Mucosa of descending colon (tissue), 3 donors: ENCODE data around the gene TCF12. TPM values are rescaled to one million over a fixed set of nuclear protein-coding genes. Genes with fewer than 3 reads are reported as not detected.
A peak's percentile ranks its signal among the peaks of the same experiment; 100 is the strongest.

Experiments
- ATAC-seq: fragments of 200-7000 bp; cut with Tn5 transposase; one replicate; pipeline ENCODE4 v1.9.1; 2020; ENCODE audit warnings: mild to moderate bottlenecking, moderate library complexity
- DNase-seq, 3 donors: peaks; one replicate each; pipeline ENCODE4 v3.0.0-alpha.2; 2020
- H3K36me3 ChIP-seq: fragments of 200-600 bp; one replicate; pipeline ENCODE4 v1.8.0; 2021; ENCODE audit warnings: low read depth, mild to moderate bottlenecking
- H3K4me1 ChIP-seq: fragments of 200-600 bp; one replicate; pipeline ENCODE4 v1.8.0; 2021; ENCODE audit warnings: low read depth, mild to moderate bottlenecking
- H3K4me3 ChIP-seq: fragments of 200-600 bp; one replicate; pipeline ENCODE4 v1.8.0; 2021; ENCODE audit warnings: mild to moderate bottlenecking
- H3K9me3 ChIP-seq: fragments of 200-600 bp; one replicate; pipeline ENCODE4 v1.8.0; 2021; ENCODE audit warnings: mild to moderate bottlenecking
- CTCF ChIP-seq: fragments of 200-600 bp; IDR thresholded peaks from one replicate; pipeline ENCODE4 v1.8.0; 2022; ENCODE audit warnings: antibody characterized with exemption, mild to moderate bottlenecking
- intact Hi-C, 2 donors: fragments of 100-400 bp; cut with DNase I in 1 of 2; cut with micrococcal nuclease in 1 of 2; formaldehyde crosslinking; loops; one replicate each; pipeline versions ENCODE4 v1.11.0 to v1.11.1; 2022; cut with DNase I, micrococcal nuclease
- total RNA-seq, 3 donors: library from RNA; stranded (reverse); fragmentation: NEBNext Ultra II Directional in 2 of 3; extraction: Animal tissue kit (Norgen Biotek cat#: 25700) in 2 of 3; gene quantifications; one replicate each; pipeline versions ENCODE4 v1.2.1 to v1.2.4, GENCODE V29; 2021 to 2023
- donor health status: DM: no; HTN: no; CAD: no; lungs with moderate emphysema.
- donor health status: DM: no; HTN: no; CAD: no.
- donor health status: DM: no; HTN: yes; CAD: no.

TCF12 gene
- total RNA-seq, 3 donors from 2014 or later = 74.1 to 118 (median 106) TPM

- Histone ChIP-seq H3K36me3 (no peaks in the 10 kb centered on the region), H3K9me3 (no peaks in the 10 kb centered on the region), H3K4me1 (peaks cover 9% of the 10 kb centered on the region), H3K4me3 (no peak overlapping the region)
- no peak for TF ChIP-seq CTCF
- ATAC-seq (no peak), DNase-seq (no peak)
- intact Hi-C loops = loop anchor here in 1 of 2 donors (10.0 kb wide), 1 partner anchor 160 kb away; no protein-coding TSS in a partner anchor
Measured at GRCh38 chr15:57144448-57144847, 226.0 kb downstream of the TCF12 start.

GRCh38 chr15:57146506-57147201 lies 228.2 kb downstream of the TCF12 start:
- peak; percentile 28 for TF ChIP-seq CTCF
- Histone ChIP-seq H3K36me3 (no peaks in the 10 kb centered on the region), H3K9me3 (peaks cover under 1% of the 10 kb centered on the region), H3K4me1 (peaks cover 9% of the 10 kb centered on the region), H3K4me3 (no peak overlapping the region)
- DNase-seq (peak in 1 of 3 donors; percentile 77), ATAC-seq (peak; percentile 64)
- intact Hi-C loops = loop anchor here (2.0 to 10.0 kb wide), 3 partner anchors 66 to 161 kb away; no protein-coding TSS in a partner anchor

GRCh38 chr15:57147621-57148020 lies 229.2 kb downstream of the TCF12 start:
- Histone ChIP-seq H3K9me3 (peaks cover 5% of the 10 kb centered on the region), H3K36me3 (no peaks in the 10 kb centered on the region), H3K4me3 (no peak overlapping the region), H3K4me1 (peaks cover 9% of the 10 kb centered on the region)
- ATAC-seq = no peak
- TF ChIP-seq CTCF = no peak
- intact Hi-C loops = loop anchor here (2.0 to 10.0 kb wide), 3 partner anchors 65 to 160 kb away; no protein-coding TSS in a partner anchor
- no peak for DNase-seq

- intact Hi-C loops = loop anchor here (5.0 to 10.0 kb wide), 2 partner anchors 157 to 159 kb away; no protein-coding TSS in a partner anchor
- H3K4me1 ChIP-seq = peaks cover 9% of the 10 kb centered on the region
Measured at GRCh38 chr15:57148262-57148661, 229.8 kb downstream of the TCF12 start.

GRCh38 chr15:57149196-57149595 lies 230.8 kb downstream of the TCF12 start:
- DNase-seq (no peak), ATAC-seq (no peak)
- H3K36me3 ChIP-seq = no peaks in the 10 kb centered on the region
- H3K4me3 ChIP-seq = no peak overlapping the region
- peaks cover 9% of the 10 kb centered on the region for H3K4me1 ChIP-seq
- no peak for TF ChIP-seq CTCF
- intact Hi-C loops = loop anchor here (5.0 to 10.0 kb wide), 2 partner anchors 156 to 158 kb away; no protein-coding TSS in a partner anchor
- H3K9me3 ChIP-seq = peaks cover 5% of the 10 kb centered on the region

More at GRCh38 chr15:57148262-57148661, 229.8 kb downstream of the TCF12 start:
- TF ChIP-seq CTCF = no peak
- peaks cover 5% of the 10 kb centered on the region for H3K9me3 ChIP-seq
- no peaks in the 10 kb centered on the region for H3K36me3 ChIP-seq
- no peak for ATAC-seq
- H3K4me3 ChIP-seq = no peak overlapping the region
- no peak for DNase-seq
